Activated T-cell treated with anti-CD3 and anti-CD28 coated beads, Interleukin-2, amount 50 U/mL, for 1 hour (primary cell): ENCODE results near the gene MCC.
"Not testable (repeated sequence)": the region's sequence is repeated elsewhere in the genome, so short reads cannot be mapped to it uniquely, and the experiment has no call there.

Source experiments
- DNase-seq: peaks from one replicate; pipeline ENCODE4 v3.0.0-alpha.2; 2020

The MCC gene

DNA sequence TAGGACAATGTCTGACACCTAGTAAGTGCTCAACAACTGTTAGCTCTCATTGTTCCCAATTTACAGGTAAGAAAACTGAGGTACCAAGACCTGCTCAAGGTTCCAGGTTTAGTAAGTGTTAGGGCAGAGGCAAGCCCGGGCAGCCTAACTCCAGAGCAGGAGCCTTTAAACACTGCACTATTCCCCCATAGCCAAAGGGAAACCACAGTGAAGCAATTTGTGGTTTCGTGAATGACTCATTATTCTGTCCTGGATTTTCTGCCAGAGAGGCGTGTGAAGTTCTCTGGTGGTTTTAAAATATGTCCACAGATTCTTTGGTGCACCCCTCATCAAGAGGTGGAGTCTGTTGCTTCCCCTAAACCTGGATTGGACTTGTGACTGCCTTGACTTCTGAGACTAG lies 1.0 kb upstream of the MCC start:
- no peak for DNase-seq

DNA sequence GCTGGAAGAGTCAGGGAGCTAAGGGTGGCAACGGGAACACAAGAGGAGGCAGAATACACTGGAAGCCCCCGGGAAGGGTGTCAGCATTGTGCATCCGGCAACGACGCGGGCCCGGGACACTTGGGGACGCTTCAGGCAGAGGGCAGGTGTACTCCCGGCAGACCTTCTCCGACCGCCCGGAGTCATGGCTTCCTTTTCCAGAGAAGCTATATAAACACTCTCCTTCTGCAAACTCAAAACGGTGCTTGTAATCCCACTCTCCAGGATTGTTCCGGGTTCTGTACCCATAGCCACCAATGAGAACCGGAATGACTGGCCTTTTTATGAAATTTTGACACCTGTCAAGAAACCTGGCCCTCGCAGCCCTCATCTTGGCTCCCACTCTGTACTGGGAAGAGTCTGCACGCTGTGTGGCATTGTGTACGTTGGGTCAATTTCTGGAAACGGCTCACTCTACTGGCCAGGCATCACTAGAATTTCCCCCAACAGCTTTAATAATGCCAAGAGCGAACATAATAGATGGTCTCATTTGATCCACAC lies 462 bp upstream of the MCC start:
- DNase-seq = no peak

DNA sequence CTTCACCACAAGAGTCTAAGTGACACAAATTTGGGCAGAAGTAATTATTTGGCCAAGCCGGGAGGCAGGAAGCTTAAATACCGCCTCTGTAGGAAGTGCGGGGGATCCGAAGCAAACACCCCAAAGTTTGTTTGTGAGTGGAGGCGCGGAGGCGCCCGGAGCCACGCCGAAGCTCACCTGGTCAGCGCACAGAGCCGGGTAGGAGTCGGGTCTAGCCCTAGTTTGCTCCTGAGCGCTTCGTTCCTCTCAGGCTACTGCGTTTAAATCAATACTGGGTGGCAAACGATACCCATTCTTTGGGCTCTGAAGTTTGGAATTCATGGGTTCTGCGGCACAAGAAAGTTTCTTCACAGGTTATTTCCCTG lies 855 bp downstream of the MCC start:
- DNase-seq = no peak

DNA sequence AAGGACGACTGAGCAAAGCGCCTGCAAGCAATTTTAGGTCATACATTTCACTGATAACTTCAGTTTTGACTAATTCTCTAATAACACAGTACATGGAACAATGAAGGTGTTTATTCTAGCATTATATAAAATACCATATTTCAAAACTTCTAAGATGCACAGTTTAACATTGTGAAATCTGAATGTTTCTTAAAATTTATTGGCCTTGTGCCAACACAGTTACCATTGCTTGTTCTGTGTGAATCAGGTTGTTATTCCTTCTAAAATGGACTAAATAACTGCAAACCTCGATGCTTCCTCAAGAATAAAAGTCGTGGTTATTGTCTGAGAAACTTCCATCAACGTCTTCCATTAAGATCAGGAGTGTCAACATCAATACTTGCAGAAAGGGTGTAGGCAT lies 8.0 kb downstream of the MCC start:
- no peak for DNase-seq

DNA sequence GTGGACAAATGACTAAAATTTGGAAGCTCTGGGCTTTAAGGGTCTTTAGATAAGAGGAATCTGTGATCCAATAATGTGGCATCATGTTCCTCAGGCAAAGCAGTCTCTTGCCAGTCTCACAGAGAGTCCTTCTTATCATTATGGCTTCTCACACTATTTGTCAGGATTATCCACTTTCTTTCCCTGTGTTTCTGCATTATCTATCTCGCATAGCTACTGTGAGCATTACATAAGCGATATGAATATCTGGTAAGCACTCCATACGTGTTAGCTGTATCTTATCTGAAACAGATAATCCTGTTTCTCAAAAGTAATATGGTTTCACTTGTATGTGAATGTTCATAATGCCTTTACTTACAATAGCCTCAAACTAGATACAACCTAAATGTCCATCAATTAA lies 9.6 kb downstream of the MCC start:
- no peak for DNase-seq

DNA sequence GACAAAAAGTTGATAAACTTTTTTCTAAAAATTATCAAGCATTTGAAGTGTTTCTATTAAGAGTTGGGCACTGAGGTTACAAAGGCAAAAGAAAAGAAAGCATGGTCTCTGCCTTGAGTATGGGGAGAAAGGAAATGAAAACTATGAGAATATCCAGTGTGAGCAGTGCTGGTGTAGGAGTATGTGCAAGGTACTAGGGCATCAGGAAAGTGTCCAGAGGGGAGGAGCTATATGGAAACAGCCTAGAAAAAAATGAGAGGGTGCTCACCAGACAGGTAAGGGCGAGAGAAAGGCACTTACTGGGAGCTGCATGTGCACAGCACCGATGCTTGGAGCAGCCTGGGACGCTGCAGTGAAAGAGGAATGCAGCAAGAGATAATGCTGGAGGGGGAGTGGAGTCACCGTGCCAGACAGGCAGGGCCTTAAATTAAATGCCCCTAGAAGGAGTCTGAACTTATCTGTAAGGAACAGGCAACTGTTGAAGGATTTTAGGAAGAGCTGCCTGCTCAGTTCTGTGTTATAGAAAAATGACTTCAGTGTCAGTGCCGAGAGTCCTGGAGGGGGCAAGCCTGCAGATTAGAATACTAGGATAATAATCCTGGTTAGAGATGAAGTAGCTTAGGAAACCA lies 14.0 kb downstream of the MCC start:
- no peak for DNase-seq

DNA sequence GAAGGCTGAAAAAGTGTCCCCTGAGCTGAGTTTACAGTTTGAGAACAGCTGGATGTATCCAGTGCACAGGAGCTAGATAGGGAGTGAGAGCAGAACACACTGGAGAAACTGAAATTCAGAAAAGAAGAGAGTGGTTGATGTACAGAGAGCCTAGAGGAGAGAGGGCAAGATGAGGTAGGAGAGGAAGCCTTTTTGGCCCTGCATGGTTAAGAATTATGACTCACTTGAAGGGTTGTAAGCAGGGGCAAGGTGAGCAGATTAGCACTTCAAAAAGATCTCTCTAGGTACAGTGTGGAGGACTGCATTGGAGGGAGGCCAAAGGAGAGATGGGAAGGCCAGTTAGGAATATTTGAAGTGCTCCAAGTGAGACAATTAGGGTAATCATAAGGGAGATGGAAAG lies 25.2 kb downstream of the MCC start:
- no peak for DNase-seq

DNA sequence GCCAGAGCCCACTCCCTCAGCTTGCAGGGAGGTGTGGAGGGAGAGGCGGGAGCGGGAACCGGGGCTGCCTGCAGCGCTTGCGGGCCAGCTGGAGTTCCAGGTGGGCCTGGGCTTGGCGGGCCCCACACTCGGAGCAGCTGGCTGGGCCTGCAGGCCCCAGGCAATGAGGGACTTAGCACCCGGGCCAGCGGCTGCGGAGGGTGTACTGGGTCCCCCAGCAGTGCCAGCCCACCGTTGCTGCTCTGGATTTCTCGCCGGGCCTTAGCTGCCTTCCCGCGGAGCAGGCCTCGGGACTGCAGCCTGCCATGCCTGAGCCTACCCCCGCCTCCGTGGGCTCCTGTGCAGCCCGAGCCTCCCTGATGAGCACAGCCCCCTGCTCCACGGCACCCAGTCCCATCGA lies 31.1 kb downstream of the MCC start:
- DNase-seq = not testable (repeated sequence)

DNA sequence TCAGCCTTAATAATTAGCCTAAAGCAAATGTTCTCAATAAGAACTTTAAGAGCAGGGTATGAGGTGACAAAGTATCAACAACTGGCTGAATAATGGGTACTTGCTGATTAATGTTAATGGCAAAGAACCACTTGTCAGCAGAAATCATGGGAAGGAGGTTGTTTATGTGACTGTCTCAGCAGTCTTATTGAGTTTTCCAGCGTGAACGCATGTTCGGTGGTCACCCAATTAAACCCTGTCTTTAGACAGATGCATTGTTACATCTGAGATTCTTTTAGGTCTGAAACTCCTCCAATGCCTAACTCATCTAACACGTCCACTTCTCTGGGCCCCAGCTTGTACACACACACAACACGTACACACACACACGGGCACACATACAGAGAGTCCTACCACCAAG lies 35.3 kb downstream of the MCC start:
- no peak for DNase-seq

DNA sequence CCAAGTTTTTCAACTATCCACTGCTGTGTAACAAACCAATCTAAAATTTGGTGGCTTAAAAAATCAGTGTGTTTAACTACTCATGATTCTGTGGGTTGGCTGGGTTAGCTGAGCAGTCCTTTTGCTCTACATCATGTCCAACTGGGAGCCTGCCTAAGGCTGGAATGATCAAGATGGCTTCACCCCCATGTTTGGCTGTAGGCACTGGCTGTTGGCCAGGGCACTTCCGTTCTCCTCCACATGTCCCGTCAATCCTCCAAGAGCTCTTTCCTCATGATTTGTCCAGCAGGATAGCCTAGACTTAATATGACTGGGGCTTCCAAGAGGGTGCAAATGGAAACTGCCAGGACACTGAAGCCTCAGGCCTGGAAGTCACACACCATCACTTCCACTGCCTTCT lies 36.5 kb downstream of the MCC start:
- DNase-seq = no peak

DNA sequence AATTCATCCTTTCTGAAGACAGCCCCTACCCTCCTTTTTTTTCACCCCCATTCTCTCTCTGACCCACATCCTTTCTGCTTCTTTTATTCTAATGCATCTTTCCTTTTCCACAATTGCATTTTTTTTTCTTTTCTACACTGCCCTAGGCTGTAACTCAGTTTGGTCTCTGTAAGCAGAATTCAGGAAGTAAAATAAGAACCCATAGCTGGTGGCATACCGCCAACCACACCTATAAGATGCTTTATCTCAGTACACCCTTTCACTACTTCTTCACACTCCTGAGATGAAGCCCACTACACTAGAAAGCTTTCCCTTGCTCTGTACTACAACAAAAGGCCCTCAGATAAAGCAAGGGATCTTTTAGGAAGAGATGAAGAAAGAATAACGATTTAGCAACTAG lies 37.3 kb downstream of the MCC start:
- no peak for DNase-seq

DNA sequence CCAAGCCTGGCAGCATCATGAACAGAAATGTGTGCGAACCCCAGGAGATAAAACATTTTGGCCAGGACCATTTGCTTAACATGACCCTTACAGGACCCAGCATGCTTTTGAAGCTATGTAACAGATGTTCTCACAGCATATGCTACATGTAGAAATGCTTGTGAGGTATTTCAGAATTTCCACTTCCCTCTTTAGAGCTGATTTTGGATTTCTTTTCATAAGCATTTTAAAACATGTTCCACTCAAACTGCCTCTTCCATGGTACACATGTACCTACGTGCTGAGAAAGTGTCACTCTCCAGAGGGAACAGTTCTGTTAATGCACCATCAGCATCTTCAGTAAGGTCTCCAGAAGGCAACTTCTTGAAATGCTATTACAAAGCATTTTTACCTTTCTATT lies 37.8 kb downstream of the MCC start:
- DNase-seq = no peak

DNA sequence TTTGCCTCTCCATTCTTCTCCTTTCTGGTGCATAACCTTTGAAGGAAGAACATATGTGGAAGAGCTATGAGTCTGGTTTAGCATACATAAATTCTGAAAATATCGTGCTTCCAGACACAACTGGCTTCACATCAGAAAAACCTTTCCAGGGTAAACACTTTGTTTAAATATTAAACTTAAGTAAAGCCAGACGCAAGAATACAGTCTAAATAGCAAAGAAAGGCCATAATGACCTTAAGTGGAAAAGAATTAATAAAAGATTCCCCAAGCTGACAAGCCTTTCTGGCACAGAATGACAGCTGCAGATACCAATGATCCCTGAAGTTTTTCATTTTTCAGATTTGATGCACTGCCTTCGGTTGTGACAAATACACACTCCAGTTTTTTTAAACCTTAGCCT lies 40.0 kb downstream of the MCC start:
- no peak for DNase-seq

DNA sequence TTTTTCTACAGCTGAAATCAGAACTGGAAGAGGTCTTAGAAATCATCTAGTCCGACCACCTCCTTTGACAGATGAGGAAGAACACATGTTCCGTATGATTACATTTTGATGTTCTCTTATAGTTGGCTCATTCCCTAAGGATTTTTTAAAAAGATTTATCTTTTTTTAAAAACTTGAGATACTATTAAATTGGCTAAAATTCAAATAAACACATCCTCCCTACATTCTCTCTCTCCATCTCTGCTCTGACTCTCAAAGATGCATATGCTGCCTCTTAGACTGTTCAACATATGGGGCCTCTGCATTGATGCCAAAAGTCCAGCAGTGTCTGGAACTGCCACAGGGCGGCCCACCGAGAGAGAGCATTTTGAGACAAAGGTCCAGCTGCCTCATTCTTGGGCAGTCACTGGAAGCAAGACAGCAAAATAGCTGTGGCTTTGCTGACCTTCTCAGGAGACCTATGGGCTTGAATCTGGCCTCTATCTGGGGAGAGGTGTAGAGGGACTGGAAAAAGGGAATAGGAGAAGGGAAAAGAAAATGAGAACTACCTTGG lies 40.7 kb downstream of the MCC start:
- DNase-seq = no peak

DNA sequence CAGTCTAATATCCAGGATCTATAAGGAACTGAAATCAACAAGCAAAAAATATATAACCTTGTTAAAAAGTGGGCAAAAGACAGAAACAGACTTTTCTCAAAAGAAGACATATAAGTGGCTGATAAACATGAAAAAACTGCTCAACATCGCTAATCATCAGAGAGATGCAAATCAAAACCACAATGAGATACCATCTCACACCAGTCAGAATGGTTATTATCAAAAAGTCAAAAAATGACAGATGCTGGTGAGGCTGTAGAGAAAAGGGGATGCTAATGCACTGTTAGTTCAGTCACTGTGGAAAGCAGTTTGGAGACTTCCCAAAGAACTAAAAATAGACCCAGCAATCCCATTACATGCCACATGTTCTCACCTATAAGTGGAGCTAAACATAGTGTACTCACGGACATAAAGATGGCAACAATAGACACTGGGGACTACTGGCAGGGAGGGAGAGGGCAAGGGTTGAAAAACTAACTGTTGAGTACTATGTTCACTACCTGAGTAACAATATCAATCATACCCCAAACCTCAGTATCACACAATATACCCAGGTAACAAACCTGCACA lies 41.8 kb downstream of the MCC start:
- no peak for DNase-seq

DNA sequence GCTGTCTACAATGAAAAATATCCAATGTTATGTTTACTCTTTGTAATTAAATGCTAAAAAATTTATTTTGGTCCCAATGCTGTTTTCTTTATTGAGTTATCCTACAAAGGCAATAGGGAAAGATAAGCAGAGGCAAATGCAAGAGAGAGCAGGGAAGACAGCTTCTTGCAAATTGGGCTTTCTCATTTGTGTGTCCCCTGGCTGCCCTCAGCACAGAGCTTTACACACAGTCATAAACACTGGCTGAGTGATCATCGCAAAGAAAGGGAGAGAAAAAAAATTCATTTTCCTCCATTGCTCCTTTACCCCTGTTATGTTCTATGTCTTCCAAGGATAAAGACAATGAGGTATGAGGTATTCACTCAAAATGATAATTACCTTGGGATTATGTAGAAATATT lies 51.1 kb downstream of the MCC start:
- DNase-seq = no peak

DNA sequence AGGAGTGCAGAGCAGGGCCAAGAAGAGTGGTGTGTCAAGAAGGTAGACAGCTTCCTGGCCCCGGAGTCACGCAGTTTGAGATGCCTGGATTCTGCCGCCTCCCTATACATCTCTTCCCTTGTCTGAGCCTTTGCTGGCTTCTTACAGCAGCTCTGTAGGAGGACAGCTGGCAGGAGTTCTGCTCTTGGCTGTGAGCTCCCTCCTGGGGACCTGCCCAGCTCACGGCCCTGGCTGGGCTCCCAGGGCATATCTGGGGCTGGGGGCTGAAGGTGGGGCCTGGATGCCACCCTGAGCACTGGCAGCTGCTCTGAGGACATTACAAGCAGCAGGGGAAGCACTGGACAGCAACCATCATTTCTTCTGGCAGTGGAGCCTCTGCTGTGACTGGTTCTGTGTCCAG lies 52.7 kb downstream of the MCC start:
- DNase-seq = no peak

DNA sequence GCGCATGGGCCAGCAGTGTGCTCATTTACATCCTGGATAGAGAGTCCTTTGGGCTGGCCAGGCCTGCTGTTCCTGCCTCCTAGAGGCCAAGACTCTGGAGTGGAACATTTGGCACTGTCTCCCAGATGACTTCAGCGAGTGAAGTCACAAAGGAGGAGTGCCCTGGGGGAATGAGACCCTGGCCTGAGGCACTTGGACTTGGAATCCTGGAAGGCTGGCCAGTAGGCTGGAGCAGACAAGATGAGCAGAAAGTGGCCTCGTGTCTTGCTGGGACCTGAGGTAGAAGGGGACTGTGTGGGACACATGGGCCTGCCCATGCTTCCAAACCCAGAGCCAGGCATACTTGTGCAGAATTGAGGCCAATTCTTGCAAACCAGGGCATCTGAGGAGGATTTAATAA lies 53.4 kb downstream of the MCC start, which contains the start of gene TSSK1B:
TSSK1B (minus strand) TSS at position 101 of the 400 bp plus-strand sequence. CDS start 150 bp downstream, outside the sequence.
- DNase-seq = no peak

DNA sequence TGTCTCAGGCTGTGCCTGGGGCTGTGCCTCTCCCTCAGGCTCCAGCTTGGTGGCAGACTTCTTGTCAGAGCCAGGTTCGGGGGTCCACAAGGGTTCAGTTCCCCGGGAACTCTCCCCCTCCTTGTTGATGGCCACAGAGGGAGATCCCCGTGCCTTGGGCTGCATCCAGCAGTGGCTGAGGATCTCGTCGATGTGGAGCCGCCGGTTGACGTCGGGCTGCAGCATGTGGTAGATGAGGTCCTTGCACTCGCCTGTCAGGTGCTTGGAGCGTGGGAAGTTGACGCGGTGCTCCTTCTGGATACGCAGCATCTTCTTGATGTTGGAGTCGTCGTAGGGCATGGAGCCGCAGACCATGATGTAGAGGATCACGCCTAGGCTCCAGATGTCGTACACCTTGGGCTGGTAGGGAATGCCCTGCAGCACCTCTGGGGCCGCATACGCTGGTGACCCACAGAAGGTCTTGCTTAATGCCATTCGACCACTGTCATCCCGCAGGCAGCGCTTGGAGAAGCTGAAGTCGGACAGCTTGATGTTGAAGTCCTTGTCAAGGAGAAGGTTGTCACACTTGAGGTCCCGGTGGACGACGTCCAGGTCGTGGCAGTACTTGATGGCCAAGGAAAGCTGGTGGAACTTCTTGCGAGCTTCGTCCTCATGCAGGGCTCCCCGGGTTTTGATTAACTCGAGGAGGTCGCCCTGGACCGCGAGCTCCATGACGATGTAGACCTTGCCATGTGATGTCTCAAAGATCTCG lies 54.2 kb downstream of the MCC start:
- no peak for DNase-seq

DNA sequence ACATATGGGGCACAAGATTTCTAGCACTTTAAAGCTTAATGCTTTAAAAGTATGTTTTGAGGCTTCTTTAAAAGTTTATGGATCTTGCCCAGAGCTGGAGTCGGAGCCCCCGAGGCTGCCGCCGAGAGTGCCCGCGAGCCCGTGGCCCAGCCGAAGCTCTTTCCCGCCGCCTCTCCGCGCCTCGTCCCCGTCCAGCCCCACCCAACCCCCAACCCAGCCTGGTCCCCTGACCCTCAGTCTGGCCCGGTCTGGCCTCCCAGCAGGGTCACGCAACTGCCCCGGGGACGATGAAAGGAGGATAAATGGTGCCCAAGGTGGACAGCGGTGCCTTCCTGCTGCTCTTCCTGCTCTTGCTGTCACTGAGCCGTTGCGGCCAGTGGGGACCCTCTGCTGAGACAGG lies 55.2 kb downstream of the MCC start:
- no peak for DNase-seq

DNA sequence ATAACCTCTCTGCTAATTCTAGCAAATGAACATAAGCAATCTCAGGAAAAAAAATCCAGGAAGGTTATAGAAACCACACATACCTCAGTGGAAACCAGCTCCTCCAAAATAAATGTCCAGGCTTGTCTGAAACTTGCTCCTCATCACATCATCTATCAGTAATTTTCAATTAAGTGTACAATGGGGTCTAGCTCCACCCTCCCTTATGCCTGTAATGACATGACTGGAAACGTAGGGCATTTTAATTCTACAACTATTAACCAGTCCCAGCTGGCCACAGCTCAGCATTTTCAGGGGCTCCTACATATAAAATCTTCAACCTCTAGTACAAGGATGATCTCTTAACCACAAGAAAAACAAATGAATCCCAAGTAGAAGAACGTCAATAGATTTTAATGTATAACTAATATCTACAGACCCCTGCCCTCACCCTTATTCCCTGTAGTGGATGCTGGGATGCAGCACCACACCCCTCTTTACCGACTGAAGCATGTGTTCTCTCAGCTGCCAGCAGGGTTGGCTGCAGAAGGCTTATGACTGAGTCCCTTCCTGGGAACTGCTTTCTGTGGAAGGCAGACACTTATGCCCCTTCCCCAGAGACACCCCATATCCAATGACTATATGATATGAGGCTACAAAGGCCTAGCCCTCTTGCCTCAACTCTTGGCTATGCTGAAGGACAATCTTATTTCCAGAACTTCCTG lies 60.2 kb downstream of the MCC start:
- no peak for DNase-seq

DNA sequence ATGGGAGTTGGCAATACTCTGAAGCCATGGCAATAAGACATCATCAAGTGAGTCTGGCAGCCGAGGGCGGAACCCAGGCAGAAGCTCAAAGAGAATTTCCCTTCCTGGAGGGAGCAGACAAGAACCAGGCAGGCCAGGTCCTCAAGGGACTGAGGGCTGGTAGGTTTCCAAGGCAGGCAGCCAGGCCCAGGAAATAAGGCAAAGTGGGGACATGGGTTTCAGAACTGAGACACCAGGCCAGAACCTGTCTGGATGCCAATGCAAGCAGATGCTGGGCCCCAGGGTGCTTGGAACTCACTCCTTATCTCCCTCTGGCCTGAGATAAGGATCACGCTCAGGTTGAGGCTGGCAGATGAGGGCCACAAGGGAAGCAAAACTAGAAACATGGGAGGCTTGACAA lies 62.3 kb downstream of the MCC start:
- no peak for DNase-seq

DNA sequence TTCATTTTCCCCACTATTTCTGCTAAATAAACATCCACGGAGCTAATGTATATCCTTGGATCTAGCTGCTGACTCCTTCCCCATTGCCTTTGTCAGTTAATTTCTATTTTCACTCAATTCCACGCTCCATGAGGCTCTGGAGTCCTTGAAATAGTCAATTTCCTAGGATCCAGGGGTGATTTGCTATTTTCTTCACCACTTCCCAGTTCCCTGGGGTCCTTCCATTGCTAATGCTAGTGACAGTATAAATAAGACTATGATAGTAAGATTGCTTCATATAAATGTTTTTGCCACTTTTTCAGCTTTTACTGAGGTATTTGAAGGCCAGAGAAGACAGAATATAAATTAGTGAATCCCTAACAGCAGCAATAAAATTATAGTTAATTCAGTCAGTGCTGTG lies 66.6 kb downstream of the MCC start:
- no peak for DNase-seq
